ENCODE results near the gene NRXN3.

Gene NRXN3

GRCh38 chr14:78170203-78170602 lies at the start of gene NRXN3:
Gene NRXN3, plus strand, starts transcription at chr14:78170373. Its CDS starts 72,721 bp downstream, at chr14:78243094.
- DNase-seq = no peak

GRCh38 chr14:78122436-78122835 lies 47.7 kb upstream of the NRXN3 start:
- DNase-seq = no peak

GRCh38 chr14:78123650-78124253 lies 46.4 kb upstream of the NRXN3 start:
- DNase-seq = no peak

GRCh38 chr14:78127961-78128360 lies 42.2 kb upstream of the NRXN3 start:
- no peak for DNase-seq

- no peak for DNase-seq
Observed at GRCh38 chr14:78129375-78129774, 40.8 kb upstream of the NRXN3 start.

- no peak for DNase-seq
Observed at GRCh38 chr14:78130356-78130755, 39.8 kb upstream of the NRXN3 start.

GRCh38 chr14:78131201-78131600 lies 39.0 kb upstream of the NRXN3 start:
- no peak for DNase-seq

- DNase-seq = no peak
Observed at GRCh38 chr14:78131616-78132015, 38.6 kb upstream of the NRXN3 start.

GRCh38 chr14:78135450-78135891 lies 34.7 kb upstream of the NRXN3 start:
- no peak for DNase-seq

- DNase-seq = no peak
Observed at GRCh38 chr14:78136695-78137094, 33.5 kb upstream of the NRXN3 start.

- no peak for DNase-seq
Observed at GRCh38 chr14:78141590-78141989, 28.6 kb upstream of the NRXN3 start.

- no peak for DNase-seq
Observed at GRCh38 chr14:78142998-78143397, 27.2 kb upstream of the NRXN3 start.

GRCh38 chr14:78143489-78144145 lies 26.6 kb upstream of the NRXN3 start:
- DNase-seq = no peak

GRCh38 chr14:78152201-78153063 lies 17.7 kb upstream of the NRXN3 start:
- DNase-seq = no peak

GRCh38 chr14:78153064-78153341 lies 17.2 kb upstream of the NRXN3 start:
- DNase-seq = no peak

- DNase-seq = no peak
Observed at GRCh38 chr14:78154827-78155226, 15.3 kb upstream of the NRXN3 start.

GRCh38 chr14:78156196-78156595 lies 14.0 kb upstream of the NRXN3 start:
- DNase-seq = no peak

GRCh38 chr14:78157494-78158437 lies 12.4 kb upstream of the NRXN3 start:
- DNase-seq = no peak

GRCh38 chr14:78162202-78162601 lies 8.0 kb upstream of the NRXN3 start:
- no peak for DNase-seq

- DNase-seq = no peak
Observed at GRCh38 chr14:78164226-78164853, 5.8 kb upstream of the NRXN3 start.

- no peak for DNase-seq
Observed at GRCh38 chr14:78172428-78172827, 2.3 kb downstream of the NRXN3 start.

- DNase-seq = no peak
Observed at GRCh38 chr14:78173346-78174035, 3.3 kb downstream of the NRXN3 start.
